Left lung (tissue), 10 donors: ENCODE measurements around the gene SH2D5. TPM values are rescaled to one million over a fixed set of nuclear protein-coding genes. Genes with fewer than 3 reads are reported as not detected.

ENCODE experiments used
- ATAC-seq: fragments of 200-7000 bp; cut with Tn5 transposase; one replicate; pipeline ENCODE4 v1.9.1; 2020; ENCODE audit warnings: moderate library complexity
- DNase-seq, 4 donors: peaks; one replicate each; pipeline ENCODE4 v3.0.0-alpha.2; 2013 to 2020
- H3K27ac ChIP-seq, 2 donors: fragments of 200-600 bp; sonication (generic) in 1 of 2; one replicate each; pipeline versions ENCODE4 v1.5.0 to v1.8.0; 2020 to 2021
- H3K27me3 ChIP-seq, 2 donors: fragments of 200-600 bp; sonication (generic) in 1 of 2; one replicate each; pipeline versions ENCODE4 v1.5.0 to v1.8.0; 2020 to 2021
- H3K36me3 ChIP-seq, 2 donors: fragments of 200-600 bp; sonication (generic) in 1 of 2; one replicate each; pipeline versions ENCODE4 v1.5.0 to v1.8.0; 2020 to 2021
- H3K4me1 ChIP-seq, 2 donors: fragments of 200-600 bp; one replicate each; pipeline ENCODE4 v1.8.0; 2021
- H3K4me3 ChIP-seq, 2 donors: fragments of 200-600 bp; sonication (generic) in 1 of 2; one replicate each; pipeline versions ENCODE4 v1.5.0 to v1.8.0; 2020 to 2021; ENCODE audit warnings: mild to moderate bottlenecking in 1 of 2
- H3K9me3 ChIP-seq, 2 donors: fragments of 200-600 bp; sonication (generic) in 1 of 2; one replicate each; pipeline versions ENCODE4 v1.5.0 to v1.8.0; 2020 to 2021
- CTCF ChIP-seq, 2 donors: fragments of 200-600 bp; sonication (generic) in 1 of 2; IDR thresholded peaks; one replicate each; pipeline versions ENCODE4 v1.5.0 to v1.8.0; 2021; ENCODE audit warnings: antibody characterized with exemption in 2 of 2
- intact Hi-C, 2 donors: fragments of 100-400 bp; cut with DNase I; formaldehyde crosslinking; loops; one replicate each; pipeline versions ENCODE4 v1.11.2 to v1.14.2; 2022
- polyA plus RNA-seq, 6 donors: library from polyadenylated mRNA; unstranded; fragments of 120-200 nt; gene quantifications; one replicate each; pipeline ENCODE4 v1.2.1, GENCODE V29; 2013; ENCODE audit not compliant: insufficient read length in 6 of 6
- total RNA-seq, 2 donors: library from RNA; stranded (reverse); fragmentation: NEBNext Ultra II Directional; extraction: Animal tissue kit (Norgen Biotek cat#: 25700); gene quantifications; one replicate each; pipeline ENCODE4 v1.2.1, GENCODE V29; 2021
- donor health status: DM: no; HTN: yes; CAD: no.
- donor health status: DM: no; HTN: no; CAD: no.

Gene SH2D5
- total and polyA plus RNA-seq, 8 donors, result 0.06 to 1.8 (median 0.12) TPM; not detected in 1

DNA sequence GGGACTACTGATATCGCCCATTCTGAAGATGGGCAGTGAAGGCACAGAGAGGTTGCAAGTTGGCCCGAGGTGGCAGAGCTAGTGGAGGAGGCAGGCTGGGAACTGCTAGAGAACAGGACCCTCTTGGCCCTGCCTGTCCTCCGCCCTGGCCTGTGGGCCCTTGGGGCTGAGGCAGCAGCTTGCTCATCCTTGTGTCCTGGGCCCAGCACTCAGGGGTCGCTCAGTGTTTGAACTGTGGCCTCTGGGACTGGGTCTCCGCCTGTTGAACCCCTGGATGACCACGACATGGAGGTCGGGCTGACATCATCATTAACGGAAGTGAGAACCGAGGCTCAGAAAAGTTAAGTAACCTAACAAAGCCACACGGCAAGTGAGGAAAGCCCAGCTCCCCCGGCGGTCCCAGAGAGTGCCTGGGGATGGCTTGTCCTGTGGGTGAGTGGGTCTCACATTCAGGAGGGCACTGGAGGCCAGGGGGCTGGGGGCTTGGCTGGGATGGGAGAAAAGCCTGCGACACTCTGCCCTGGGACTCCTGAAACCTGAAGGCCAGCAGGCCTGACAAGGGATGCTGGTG lies 48.4 kb downstream of the SH2D5 start:
- DNase-seq, result no peak
- Histone ChIP-seq H3K4me3 (peak overlapping the region in 1 of 2 donors; percentile 39), H3K36me3 (no peaks in the 10 kb centered on the region), H3K27ac (peak overlapping the region; percentile 75 to 80), H3K9me3 (no peaks in the 10 kb centered on the region), H3K27me3 (no peaks in the 10 kb centered on the region), H3K4me1 (peaks cover 0 to 6% of the 10 kb centered on the region in 2 donors)
- no peak for ATAC-seq
- intact Hi-C loops, result no loop called here
- TF ChIP-seq CTCF (IDR thresholded peaks at IDR 0.05), result no peak

DNA sequence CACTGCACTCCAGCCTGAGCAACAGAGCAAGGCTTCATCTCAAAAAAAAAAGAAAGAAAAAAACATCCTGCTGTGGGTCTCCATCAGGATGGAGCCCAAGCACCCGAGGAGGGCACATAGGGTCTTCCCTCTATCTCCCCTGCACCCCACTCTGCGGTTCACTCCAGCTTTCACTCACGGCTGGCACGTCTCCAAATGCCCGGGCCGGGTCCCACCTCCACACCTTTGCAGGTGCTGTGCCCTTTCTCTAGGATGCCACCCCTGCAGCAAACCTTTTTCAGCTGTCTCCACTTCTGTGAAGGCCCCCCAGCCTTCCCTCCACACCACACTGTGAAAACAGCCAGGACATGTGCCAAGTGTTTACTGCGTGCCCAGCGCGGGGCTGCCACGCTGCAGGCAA lies 48.9 kb downstream of the SH2D5 start:
- Histone ChIP-seq H3K9me3 (no peaks in the 10 kb centered on the region), H3K27me3 (no peaks in the 10 kb centered on the region), H3K4me3 (peak overlapping the region in 1 of 2 donors; percentile 39), H3K4me1 (peaks cover 0 to 6% of the 10 kb centered on the region in 2 donors), H3K36me3 (no peaks in the 10 kb centered on the region), H3K27ac (peak overlapping the region in 1 of 2 donors; percentile 80)
- ATAC-seq (no peak), DNase-seq (no peak)
- no peak for TF ChIP-seq CTCF (IDR thresholded peaks at IDR 0.05)
- intact Hi-C loops, result no loop called here

DNA sequence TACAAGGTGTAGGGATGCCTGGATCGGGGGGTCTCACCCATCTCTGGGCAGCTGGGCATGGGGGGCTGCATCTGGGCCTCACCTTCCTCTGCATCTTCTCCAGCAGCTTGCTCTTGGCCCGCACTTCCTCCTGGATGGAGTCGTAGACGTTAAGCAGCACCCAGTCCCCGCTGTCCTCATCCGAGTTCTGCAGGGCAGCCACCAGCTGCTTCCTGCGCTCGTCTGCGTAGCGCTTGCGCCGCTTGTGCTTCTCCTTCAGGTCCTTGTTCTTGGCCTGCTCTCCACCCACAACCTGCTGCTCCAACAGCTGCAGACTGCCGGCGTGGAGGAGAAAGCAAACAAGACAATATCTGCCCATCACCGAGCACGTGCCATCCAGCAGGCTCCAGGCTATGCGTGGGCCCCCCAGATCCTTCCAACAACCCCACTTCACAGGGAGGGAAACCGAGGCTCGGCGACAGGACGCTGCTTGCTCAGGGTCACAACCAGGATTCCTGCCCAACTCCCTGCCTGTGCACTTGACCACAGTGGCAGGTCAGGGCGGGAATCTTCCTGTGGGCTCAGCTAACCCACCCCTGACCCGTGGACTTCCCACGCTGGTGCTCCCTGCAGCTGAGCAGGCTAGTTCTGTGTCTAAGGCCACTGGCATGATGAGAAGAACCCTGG lies 49.8 kb downstream of the SH2D5 start:
- no peaks in the 10 kb centered on the region for H3K9me3 ChIP-seq
- no peak for ATAC-seq

GRCh38 chr1:20681999-20682398 lies 50.5 kb downstream of the SH2D5 start:
- no peak overlapping the region for H3K27ac ChIP-seq
- no peaks in the 10 kb centered on the region for H3K9me3 ChIP-seq
- ATAC-seq (no peak), DNase-seq (no peak)
- no peaks in the 10 kb centered on the region for H3K27me3 ChIP-seq
- peaks cover 0 to 6% of the 10 kb centered on the region in 2 donors for H3K4me1 ChIP-seq
- intact Hi-C loops, result no loop called here
- H3K36me3 ChIP-seq, result no peaks in the 10 kb centered on the region
- H3K4me3 ChIP-seq, result no peak overlapping the region
- TF ChIP-seq CTCF (IDR thresholded peaks at IDR 0.05), result no peak

More for the DNA sequence above, 49.8 kb downstream of the SH2D5 start:
- no peaks in the 10 kb centered on the region for H3K27me3 ChIP-seq
- no peaks in the 10 kb centered on the region for H3K36me3 ChIP-seq
- peaks cover 0 to 6% of the 10 kb centered on the region in 2 donors for H3K4me1 ChIP-seq
- no peak for TF ChIP-seq CTCF (IDR thresholded peaks at IDR 0.05)
- no peak overlapping the region for H3K4me3 ChIP-seq
- intact Hi-C loops, result no loop called here
- no peak for DNase-seq
- no peak overlapping the region for H3K27ac ChIP-seq

DNA sequence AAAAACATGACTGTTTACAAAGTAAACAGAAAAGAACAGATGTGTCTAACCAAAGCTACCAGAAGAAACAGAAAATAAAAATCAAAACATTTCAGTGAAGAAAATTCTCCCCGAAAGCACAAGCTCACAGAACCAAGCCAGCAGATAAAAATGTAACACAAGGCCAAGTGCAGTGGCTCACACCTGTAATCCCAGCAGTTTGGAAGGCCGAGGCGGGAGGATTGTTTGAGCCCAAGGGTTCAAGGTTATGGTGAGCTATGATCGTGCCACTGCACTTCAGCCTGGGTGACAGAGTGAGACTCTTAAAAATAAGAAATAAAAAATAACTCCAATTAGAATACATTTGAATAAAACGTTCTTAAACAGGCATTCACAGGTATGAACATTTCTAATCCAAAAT lies 52.2 kb downstream of the SH2D5 start:
- ATAC-seq, result no peak
- Histone ChIP-seq H3K4me3 (no peak overlapping the region), H3K36me3 (no peaks in the 10 kb centered on the region), H3K9me3 (no peaks in the 10 kb centered on the region), H3K4me1 (peaks cover 0 to 6% of the 10 kb centered on the region in 2 donors), H3K27me3 (no peaks in the 10 kb centered on the region), H3K27ac (no peak overlapping the region)
- intact Hi-C loops, result no loop called here
- no peak for DNase-seq
- TF ChIP-seq CTCF (IDR thresholded peaks at IDR 0.05), result no peak
